Sigmoid colon (tissue), 4 donors: ENCODE measurements around the gene THEMIS.

Experiments used
- CTCF ChIP-seq, 4 experiments: fragments of 450-650 bp in 3 of 4; fragments of 200-600 bp in 1 of 4; IDR thresholded peaks; one replicate each; pipeline ENCODE4 v1.5.1; 2016 to 2019; ENCODE audit warnings: antibody characterized with exemption in 4 of 4, mild to moderate bottlenecking in 3 of 4, moderate library complexity in 2 of 4
- EP300 ChIP-seq, 4 donors: sonication (generic); formaldehyde crosslinking; IDR thresholded peaks; one replicate each; pipeline ENCODE4 v1.6.1; 2017; ENCODE audit warnings: antibody characterized with exemption in 4 of 4
- POLR2A ChIP-seq, 2 donors: fragments of 450-650 bp; IDR thresholded peaks; one replicate each; pipeline ENCODE4 v1.6.1; 2016; ENCODE audit warnings: antibody characterized with exemption in 2 of 2, mild to moderate bottlenecking in 2 of 2, moderate library complexity in 2 of 2

- TF ChIP-seq POLR2A (IDR thresholded peaks at IDR 0.05): no peak
- no peak for TF ChIP-seq EP300 (IDR thresholded peaks at IDR 0.05)
- no peak for TF ChIP-seq CTCF (IDR thresholded peaks at IDR 0.05)
These were observed 32.3 kb upstream of the THEMIS start for GRCh38 chr6:127933137-127933536.
